ENCODE data around the gene RGPD8.
"Not testable (repeated sequence)": the region's sequence is repeated elsewhere in the genome, so short reads cannot be mapped to it uniquely, and the experiment has no call there.

Gene RGPD8

DNA sequence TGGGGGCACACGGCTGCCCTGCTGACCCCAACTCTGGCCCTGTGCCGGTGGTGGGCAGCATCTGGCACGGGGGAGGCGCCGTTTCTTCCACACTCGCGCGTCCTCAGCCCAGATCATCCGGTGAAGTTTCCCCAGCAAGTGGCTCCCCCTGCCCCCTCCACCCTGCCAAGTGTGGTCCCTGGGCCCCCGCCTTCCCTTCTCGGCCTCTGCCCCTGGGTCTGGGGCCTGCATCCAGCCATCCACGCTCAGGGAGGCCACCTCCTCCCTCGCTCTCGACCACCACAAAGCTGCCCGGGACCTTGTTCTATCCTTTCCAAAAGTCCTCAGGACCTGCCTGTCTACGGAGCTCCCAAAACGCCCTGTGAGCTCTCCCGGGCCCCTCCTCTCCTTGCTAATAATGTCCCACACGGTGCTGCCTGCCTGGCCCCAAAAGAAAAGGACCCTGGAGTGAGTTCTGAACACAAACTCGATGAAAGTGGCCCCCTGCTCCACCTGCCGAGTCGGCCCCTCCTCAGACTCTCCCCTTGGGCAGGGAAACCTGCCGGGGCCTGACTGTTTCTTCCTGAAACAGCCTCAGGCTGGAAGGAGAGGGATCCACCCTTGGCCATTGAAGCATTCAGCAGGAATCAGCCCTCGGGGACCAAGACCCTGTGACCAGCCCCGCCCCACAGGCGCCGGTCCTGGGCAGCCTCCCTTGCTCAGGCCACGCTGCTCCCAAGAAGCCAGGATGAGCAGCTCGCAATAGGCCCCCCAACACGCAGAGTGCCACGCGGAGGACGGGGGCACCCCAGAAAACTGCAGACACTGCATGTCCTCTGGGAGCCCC is 1.7 kb upstream of the RGPD8 start:
- DNase-seq = not testable (repeated sequence)

DNA sequence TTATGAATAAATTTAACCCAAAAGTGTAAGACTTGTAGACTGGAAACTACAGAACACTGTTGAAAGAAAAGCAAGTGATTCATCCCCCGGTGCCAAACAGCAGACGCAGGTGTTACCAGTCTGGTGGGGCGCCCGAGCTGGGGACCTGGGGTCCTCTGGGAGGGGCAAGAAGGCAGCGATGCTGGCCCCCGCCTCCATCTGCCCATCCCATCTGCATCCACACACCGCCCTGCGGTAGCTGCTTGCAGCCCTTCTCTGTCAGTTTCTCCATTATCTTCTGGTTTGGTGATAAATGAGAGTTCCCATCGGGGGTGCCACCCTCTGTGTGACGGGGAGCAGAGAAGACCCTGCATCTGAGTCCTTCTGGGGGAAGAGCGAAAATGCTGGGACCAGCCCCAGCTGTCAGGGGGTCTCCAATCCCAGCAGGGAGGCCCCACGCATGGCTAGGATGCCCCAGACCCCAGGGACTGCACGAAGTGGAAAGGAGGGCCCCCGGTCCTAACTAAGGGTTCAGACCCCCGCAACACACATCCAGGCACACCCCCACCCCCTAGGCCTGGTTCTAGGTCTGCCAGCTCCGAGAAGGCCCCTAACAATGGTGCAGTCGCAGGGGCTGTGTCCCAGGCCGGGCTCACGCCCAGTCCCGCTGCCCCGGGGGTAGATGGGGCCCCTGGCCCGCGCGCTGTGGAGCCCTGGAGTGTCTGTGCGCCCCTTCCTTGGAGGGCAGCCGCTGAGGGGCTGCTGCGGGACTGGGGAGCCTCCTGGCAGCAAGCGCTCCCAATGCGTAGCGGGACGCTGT is 686 bp upstream of the RGPD8 start:
- DNase-seq = no peak

DNA sequence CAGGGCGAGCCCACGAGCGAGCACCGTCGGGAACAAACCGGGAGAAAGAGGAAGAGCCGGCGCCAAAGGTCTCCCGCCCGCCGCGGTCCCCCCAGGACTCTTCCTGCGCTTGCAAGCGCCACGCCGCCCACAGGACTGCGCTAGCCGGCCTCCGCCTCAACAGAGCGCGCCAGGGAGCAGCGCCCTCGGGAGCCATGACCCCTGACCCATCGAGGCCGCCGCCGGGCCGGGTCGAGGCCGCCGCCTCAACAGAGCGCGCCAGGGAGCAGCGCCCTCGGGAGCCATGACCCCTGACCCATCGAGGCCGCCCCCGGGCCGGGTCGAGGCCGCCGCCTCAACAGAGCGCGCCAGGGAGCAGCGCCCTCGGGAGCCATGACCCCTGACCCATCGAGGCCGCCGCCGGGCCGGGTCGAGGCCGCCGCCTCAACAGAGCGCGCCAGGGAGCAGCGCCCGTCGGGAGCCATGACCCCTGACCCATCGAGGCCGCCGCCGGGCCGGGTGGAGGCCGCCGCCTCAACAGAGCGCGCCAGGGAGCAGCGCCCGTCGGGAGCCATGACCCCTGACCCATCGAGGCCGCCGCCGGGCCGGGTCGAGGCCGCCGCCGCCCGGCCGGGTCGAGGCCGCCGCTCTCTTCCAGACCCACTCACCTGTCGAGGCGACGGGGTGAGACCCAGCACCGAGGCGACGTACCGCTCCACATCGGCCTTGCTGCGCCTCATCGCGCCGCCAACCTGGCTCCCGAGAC is 538 bp downstream of the RGPD8 start:
- peak; percentile 9 for DNase-seq

DNA sequence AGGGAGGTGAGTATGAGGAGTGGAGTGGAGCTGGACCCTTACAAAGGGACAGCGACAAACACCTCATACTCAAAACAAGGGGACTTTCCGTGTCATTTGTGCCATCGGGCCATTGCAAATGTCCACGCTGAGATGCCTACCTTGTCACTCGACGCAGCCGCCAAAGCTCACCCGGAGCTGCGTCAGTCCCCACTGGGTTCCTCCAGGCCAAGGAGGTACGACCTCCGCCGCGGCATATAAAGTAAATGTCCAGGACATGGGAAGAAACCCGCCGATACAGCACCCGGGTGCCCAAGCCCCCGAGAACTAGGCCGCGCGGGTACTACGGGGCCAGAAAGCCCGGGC is 1.1 kb downstream of the RGPD8 start:
- not testable (repeated sequence) for DNase-seq

DNA sequence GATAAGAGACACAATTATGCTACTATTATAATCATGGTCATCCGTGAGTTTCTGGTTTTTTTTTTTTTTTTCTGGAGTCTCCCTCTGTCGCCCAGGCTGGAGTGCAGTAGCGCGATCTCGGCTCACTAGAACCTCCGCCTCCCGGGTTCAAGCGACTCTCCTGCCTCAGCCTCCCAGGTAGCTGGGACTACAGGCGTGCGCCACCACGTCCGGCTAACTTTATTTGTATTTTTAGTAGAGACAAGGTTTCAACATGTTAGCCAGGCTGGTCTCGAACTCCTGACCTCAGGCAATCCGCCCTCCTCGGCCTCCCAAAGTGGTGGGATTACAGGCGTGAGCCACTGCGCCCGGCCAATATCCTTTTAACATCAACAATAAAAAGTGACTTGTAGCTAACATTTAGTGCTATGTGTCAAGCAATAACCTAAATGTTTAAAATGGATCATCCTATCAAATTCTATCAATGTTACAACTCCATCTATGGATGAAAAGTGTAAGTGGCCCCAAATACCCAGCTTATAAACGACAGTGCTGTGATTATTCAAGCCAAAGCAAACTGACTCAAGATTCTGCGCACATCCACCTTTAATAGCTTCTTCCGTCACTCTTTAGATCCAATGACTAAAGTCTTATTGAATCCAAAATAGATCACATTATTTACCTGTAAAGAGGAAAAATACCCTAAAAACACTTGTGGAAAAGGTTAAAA is 1.7 kb downstream of the RGPD8 start:
- DNase-seq = not testable (repeated sequence)

DNA sequence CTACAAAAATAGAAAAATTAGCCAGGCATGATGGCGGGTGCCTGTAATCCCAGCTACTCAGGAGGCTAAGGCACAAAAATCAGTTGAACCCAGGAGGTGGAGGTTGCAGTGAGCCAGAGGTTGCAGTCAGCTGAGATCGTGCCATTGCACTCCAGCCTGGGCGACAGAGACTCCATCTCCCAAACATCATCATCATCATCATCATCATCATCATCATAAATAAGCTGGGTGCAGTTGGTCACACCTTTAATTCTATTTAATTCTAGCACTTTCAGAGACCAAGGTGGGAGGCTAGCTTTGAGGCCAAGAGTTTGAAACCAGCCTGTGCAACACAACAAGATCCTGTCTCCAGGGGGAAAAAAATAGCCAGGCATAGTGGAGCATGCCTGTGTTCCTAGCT is 8.9 kb downstream of the RGPD8 start:
- DNase-seq = not testable (repeated sequence)

DNA sequence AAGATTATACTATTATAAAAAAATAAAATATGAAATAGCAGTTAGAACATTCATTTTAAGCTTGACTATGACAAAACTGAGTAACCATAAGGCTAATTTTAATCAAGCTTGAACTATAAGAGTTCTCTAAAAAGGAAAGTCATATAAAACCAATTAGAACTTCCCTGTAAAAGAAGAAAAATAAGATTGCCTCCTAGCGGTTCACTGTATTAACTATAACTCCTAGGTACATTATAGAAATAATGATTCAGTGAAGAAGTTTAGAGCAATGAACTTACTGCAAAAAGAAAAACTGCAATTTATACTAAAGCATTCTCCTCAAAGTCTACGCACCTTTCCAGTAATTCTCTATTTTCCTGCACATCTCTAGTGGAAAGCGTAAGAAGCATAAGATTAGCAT is 16.6 kb downstream of the RGPD8 start:
- not testable (repeated sequence) for DNase-seq

DNA sequence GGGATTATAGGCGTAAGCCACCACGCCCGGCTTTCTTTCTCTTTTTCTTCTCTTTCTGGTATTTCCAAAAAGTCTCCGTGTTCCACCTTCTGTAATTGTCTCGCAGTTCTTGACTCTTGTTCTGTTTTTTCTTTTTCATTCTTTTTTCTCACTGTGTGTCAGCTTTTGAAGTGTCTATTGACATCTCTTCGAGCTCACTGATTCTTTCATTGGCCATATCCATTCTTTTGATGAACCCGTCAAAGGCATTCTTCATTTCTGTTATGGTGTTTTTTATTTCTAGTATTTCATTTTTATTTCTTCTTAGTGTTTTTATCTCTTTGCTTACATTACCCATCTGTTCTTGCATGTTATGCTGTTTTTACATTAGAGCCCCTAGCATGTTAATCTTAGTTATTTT is 73.4 kb downstream of the RGPD8 start:
- not testable (repeated sequence) for DNase-seq

DNA sequence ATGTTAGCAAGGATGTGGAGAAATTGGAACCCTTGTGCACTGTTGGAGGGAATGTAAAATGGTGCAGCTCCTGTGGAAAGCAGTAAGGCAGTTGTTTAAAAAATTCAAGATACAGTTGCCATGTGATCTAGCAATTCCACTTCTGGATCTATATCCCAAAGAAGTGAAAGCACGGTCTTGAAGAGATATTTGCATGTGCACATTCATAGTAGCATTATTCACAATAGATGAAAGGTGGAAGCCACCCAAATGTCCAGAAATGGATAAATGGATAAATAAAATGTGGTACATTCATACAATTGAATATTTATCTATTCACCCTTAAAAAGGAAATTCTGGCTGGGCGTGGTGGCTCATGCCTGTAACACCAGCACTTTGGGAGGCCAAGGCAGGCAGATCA is 79.1 kb downstream of the RGPD8 start:
- not testable (repeated sequence) for DNase-seq

DNA sequence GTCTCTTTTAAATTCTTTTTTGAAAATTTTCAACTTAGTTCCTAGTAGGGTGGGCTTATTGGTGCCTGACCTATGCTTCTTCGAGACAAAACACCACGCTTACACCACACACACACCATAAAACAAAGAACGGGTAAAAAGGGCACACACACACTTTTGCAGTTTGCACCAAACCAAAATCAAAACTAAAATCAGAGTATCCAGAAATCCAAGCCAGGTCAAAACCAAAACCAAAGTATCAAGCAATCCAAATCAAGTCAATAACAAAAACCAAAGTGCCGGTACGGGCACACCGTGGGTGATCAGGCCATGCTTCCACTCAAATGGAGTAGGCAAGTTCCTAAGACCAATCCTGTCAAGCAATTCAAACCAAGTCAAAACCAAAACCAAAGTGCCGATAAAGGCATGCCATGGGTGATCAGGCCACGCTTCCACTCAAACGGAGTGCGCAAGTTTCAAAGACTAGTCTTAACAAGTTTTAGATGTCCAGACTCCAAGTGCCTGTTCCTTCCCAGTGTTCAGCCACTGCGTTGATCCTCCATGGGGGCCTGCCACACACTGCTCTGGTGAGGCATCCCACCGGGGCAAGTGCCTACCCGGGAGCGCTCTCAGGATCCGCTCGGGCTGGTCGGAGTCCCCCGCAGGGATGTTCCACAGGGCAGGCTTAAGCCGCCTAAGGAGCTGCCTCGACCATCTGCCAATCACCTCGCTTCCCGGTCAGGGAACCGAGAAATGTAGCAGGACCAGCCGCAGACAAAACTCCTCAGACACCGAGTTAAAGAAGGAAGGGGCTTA is 80.4 kb downstream of the RGPD8 start:
- DNase-seq = not testable (repeated sequence)

DNA sequence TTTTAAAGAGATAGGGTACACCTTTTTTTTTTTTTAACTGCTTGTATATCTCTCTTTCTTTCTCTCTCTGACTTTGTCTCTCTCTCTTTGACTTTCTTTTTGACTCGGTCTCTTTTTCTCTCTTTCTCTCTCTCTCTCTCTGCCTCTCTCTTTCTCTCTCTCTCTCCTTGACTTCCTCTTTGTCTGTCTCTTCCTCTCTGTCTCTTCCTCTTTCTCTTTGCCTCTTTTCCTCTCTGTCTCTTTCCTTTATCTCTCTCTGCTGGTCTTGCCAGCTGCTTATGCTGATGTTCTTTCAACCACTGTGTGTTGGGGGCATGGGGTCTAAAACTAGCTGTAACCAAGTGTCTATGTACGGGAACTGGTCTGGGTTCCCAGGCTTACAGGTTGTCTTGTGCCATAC is 81.2 kb downstream of the RGPD8 start:
- DNase-seq = not testable (repeated sequence)

DNA sequence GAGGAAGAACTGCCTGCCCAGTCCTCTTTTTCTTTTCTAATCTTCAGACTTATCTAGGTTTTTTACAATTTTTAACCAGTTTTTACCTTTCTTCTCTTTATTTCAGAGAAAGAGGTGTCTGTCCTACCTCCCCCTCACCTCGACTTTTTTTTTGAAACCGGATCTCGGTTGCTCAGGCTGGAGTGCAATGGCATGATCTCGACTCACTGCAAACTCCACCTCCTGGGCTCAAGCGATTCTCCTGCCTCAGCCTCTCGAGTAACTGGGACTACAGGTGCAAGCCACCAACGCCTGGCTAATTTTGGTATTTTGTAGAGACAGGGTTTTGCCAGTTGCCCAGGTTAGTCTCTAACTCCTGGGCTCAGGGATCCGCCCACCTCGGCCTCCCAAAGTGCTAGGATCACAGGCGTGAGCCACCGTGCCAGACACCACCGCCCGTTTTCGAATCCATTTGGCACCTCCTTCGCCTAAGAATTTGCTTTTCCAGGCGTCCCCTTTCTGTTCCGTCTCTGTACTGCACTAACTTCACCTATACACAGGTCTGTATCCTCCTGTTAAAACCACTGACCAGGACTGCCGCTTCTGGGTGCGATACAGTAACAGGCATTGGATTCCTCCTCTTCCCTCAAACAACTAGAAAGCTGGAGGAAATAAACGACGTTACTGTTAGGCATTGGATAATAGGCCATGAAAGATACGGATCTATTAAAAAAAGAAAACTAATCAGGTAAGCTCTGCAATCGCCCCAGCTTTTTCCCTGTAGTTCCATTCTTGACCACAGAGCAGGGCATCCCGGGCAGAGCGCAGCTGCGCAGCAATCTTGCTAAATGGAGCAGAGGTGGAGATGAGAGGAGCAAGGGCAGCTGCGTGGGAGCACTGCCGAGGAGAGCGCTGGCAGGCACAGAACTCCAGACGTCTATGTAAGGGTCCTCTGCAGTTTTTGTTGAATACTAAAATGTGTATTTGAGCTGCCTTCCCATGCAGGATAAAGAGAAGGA is 88.1 kb downstream of the RGPD8 start:
- no peak for DNase-seq

DNA sequence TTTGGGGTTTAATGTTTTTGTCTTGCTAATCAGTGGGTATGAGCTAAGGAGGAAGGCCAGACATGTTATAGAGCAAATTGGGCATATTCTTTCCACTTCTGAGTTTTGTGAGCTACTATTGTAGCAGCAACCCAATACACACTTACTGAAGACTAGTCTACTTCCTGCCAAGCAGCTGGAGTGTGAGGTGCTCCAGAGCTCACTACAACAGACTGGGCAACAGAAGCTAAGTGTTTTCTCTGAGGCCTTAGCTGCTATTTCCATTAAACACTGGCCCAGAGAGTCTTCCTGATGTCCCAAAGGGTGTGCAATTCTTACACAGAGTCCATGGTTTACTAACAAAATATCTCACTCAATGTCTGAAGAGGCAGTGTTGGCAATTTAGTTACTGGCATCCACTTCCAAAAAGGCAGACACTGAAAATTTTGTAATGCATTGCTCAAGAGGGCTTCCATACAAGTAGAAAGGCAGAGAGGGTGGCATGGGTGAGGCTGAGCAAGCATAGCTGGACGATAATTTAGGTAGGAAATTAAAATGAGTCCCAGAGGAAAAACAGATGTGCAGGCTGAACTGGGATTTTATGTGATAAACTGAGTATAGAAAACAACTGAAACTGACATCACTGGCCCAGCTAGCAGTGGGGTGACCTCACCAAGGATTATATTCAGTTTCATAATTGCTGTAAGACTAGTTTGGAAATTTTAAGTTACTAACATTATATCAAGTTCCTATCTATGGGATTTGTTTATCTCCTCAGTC is 89.4 kb downstream of the RGPD8 start:
- no peak for DNase-seq

DNA sequence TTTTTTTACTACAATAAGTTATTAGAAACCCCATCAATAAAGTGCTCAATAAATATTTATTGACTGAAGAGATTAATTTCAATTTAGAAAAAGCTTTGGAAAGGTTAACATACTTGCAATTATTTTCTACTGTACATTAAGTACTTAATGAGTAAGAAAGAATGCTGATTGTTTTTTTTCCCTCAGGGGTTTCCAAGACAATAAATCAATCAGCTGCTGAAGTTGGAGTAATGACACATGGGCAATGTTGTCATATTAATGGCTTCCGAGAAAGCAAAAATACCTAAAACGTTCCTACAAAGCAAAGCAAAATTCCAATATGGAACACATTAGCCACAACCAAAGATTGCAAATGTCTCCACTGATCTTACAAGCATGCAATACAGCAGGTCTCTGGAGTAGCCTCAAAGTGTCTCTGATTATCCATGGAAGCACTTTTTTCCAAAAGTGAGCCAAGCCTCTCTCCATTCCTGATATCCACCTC is 91.3 kb downstream of the RGPD8 start:
- DNase-seq = no peak

DNA sequence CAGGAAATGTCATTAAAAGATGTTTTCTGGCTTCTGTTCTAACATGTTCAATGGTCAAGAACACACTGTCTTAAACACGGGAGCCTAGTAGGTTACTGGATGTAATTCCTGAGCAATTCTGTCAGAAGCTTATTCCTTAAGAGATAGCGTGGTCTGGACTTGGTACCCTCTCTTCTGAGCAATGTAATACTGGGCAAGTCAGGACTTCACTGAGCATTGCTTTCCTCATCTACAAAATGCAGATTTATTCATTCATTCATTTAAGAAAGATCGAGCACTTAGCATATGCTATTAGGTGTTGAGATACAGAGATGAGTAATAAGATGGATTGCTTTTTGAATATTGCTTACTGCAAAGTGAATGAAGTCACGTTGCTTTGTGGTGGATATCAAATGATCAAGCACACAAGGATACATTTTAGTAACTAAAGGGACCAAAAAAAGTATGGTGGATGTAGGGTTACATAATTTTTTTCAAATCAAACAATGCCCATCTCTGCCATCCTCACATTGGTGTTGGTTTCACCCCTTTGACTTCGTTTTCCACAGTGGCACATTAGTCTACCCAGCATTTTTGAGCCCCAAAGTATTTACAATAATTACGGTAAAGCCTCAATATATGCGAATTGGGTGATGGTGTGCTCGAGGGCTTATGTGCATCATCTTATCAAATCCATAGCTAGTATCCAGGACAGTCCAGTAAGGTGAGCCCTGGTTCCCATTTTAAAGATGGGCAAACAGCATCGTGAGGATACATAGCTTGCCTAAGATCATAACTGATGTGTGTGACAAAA is 92.8 kb downstream of the RGPD8 start:
- no peak for DNase-seq

DNA sequence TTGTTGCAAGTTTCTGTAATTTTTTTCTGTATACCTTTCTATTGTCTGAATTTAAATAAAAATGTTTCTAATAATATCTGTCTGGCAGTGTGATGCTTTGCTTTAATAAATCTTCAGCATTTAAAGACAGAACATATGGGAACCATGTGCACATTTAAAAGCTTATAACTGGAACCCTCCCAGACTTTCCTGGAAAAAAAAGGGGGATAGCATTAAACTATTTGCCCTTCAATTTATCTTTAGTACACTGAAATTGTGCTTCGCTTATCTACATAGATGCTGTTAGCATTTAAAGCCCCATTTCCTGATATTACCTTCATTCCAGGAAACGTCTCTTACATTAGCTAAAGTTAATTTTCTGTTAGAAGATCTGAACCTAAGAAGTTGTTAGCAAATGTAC is 93.5 kb downstream of the RGPD8 start:
- no peak for DNase-seq

DNA sequence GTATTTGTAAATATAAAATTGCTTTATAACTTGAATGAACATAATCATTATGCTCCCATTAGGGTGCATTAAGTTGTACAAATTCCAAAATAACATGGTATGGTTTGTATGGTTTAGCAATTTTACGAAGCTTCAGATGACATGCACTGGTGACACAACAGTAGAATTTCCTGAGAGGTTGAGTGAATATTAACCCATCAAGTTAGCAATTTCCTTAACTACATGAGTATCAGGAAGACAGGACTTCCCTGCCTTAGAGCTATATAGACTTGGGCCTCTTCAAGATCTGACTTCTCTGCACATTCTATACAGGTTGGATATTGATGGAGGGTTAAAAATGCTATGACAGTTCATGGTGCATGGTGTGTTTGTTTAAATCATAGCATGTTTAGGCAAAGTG is 97.8 kb downstream of the RGPD8 start:
- DNase-seq = no peak

DNA sequence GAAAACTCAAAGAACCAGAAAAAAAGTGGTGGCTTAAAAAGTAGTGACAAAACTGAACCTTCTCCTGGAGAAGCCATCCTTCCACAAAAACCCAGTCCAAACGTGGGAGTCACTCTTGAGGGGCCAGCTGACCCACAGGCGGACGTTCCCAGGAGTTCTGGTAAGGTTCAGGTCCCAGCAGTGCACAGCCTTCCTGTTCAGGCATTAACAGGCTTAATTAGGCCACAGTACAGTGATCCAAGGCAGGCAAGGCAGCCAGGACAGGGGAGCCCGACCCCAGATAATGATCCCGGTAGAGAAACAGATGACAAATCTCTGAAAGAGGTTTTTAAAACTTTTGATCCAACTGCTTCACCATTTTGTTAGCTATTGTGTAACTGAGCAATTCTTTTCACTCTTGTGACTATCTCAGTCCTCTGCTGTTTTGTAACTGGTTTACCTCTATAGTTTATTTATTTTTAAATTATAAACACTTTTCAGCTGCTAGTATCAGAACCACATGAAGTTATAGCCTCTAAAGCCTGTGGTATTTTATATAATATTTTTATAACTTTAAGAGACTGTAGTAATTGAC is 101.2 kb downstream of the RGPD8 start:
- no peak for DNase-seq

DNA sequence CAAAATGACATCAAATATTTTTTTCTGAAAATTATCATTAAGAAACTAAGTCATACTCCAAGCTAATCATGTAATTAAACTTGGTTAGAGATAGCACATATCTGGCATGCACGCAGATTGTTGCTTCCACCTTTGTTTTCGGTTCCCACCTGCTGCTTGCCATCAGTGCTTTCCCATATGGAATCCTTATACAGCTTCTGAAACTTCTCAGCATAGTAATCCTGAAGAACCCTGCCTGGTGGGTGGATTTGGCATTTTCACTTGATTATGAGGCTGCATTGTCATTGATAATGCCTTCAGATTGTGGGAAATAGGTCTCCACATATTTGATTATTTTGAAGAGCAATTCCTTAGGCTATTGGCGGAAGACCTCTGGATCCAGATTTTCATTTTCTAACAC is 110.5 kb downstream of the RGPD8 start:
- no peak for DNase-seq

Measured in CD4-positive, alpha-beta T cell treated with Interferon gamma for 1 hour (primary cell).